Testis (tissue), 2 donors: ENCODE results near the gene WNK1.
"Not testable (repeated sequence)": the region's sequence is repeated elsewhere in the genome, so short reads cannot be mapped to it uniquely, and the experiment has no call there.

Source experiments
- CTCF ChIP-seq, 3 experiments: fragments of 450-650 bp in 2 of 3; fragments of 200-600 bp in 1 of 3; sonication (generic) in 1 of 3; IDR thresholded peaks; one replicate each; pipeline ENCODE4 v1.5.1; 2016 to 2019; ENCODE audit warnings: antibody characterized with exemption in 3 of 3, mild to moderate bottlenecking in 2 of 3, moderate library complexity in 1 of 3
- POLR2A ChIP-seq: fragments of 450-650 bp; IDR thresholded peaks from one replicate; pipeline ENCODE4 v1.6.1; 2017; ENCODE audit warnings: antibody characterized with exemption, mild to moderate bottlenecking, moderate library complexity

DNA sequence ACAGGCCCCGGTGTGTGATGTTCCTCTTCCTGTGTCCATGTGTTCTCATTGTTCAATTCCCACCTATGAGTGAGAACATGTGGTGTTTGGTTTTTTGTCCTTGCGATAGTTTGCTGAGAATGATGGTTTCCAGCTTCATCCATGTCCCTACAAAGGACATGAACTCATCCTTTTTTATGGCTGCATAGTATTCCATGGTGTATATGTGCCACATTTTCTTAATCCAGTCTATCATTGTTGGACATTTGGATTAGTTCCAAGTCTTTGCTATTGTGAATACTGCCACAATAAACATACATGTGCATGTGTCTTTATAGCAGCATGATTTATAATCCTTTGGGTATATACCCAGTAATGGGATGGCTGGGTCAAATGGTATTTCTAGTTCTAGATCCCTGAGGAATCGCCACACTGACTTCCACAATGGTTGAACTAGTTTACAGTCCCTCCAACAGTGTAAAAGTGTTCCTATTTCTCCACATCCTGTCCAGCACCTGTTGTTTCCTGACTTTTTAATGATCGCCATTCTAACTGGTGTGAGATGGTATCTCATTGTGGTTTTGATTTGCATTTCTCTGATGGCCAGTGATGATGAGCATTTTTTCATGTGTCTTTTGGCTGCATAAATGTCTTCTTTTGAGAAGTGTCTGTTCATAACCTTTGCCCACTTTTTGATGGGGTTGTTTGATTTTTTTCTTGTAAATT is 97.5 kb downstream of the WNK1 start:
- TF ChIP-seq POLR2A; CTCF (IDR thresholded peaks at IDR 0.05): not testable (repeated sequence)
